Myometrial cell (primary cell): ENCODE results near the gene RELN. TPM values are rescaled to one million over a fixed set of nuclear protein-coding genes. Genes with fewer than 3 reads are reported as not detected.

ENCODE experiments used
- total RNA-seq: library from RNA; depleted of rRNA; stranded (reverse); fragments of >200 nt; gene quantifications from 2 replicates; pipeline ENCODE4 v1.2.3, GENCODE V29; 2015

RELN gene
- total RNA-seq, result 0.29 and 4.4 TPM in 2 replicates

GRCh38 chr7:103989200-103989784 is at the start of gene RELN:
TSS of gene RELN (minus strand) at chr7:103989658. CDS start at chr7:103989356, 302 bp downstream.

GRCh38 chr7:103446049-103446520 is 543.4 kb downstream of the RELN start, which contains the start of gene SLC26A5:
TSS of gene SLC26A5 (minus strand) at chr7:103446207. CDS start at chr7:103421514, 24,693 bp downstream.

Other genes with a start within 250 kb of the RELN start
- gene ORC5, start 218.4 kb upstream of the RELN start, total RNA-seq, result 15.3 and 17.5 TPM in 2 replicates